Activated CD4-positive, CD25-positive, alpha-beta regulatory T cell treated with anti-CD3 and anti-CD28 coated beads, Interleukin-2, amount 50 U/mL, for 24 hours (primary cell): ENCODE data around the gene BST1.

ENCODE experiments used
- ATAC-seq, 2 donors: fragments of 150-1000 bp; cut with Tn5 transposase; one replicate each; pipeline ENCODE4 v1.10.0; 2021; ENCODE audit warnings: mild to moderate bottlenecking in 1 of 2, moderate library complexity in 1 of 2

Gene BST1

GRCh38 chr4:15677507-15677988, 25.3 kb upstream of the BST1 start:
- no peak for ATAC-seq

- ATAC-seq = no peak
These were observed 21.8 kb upstream of the BST1 start for GRCh38 chr4:15681067-15681371.

GRCh38 chr4:15681372-15682241, 21.3 kb upstream of the BST1 start, which contains the start of gene FAM200B:
TSS of gene FAM200B (plus strand) at chr4:15681827. CDS start at chr4:15686978, 5,151 bp downstream.
- peak; percentile 98 to 99 for ATAC-seq

- peak in 1 of 2 donors; percentile 7 for ATAC-seq
These were observed 20.4 kb upstream of the BST1 start for GRCh38 chr4:15682242-15683142.

GRCh38 chr4:15683143-15683495, 19.7 kb upstream of the BST1 start:
- no peak for ATAC-seq

GRCh38 chr4:15684498-15684897, 18.4 kb upstream of the BST1 start:
- ATAC-seq = no peak

- no peak for ATAC-seq
These were observed 14.8 kb upstream of the BST1 start for GRCh38 chr4:15688051-15688450.

GRCh38 chr4:15689540-15689939, 13.3 kb upstream of the BST1 start:
- no peak for ATAC-seq

- ATAC-seq = no peak
These were observed 12.7 kb upstream of the BST1 start for GRCh38 chr4:15690020-15690809.

- ATAC-seq = no peak
These were observed 11.3 kb upstream of the BST1 start for GRCh38 chr4:15691346-15692135.

- ATAC-seq = no peak
These were observed 10.3 kb upstream of the BST1 start for GRCh38 chr4:15692602-15693001.

- ATAC-seq = no peak
These were observed 8.4 kb upstream of the BST1 start for GRCh38 chr4:15694431-15694830.

GRCh38 chr4:15695240-15695699, 7.6 kb upstream of the BST1 start:
- no peak for ATAC-seq

GRCh38 chr4:15695729-15696128, 7.1 kb upstream of the BST1 start:
- ATAC-seq = no peak

- no peak for ATAC-seq
These were observed 6.0 kb upstream of the BST1 start for GRCh38 chr4:15696866-15697265.

GRCh38 chr4:15703439-15703838, 574 bp downstream of the BST1 start:
- ATAC-seq = peak in 1 of 2 donors; percentile 9

GRCh38 chr4:15704129-15704528, 1.3 kb downstream of the BST1 start:
- no peak for ATAC-seq

GRCh38 chr4:15706646-15707362, 3.9 kb downstream of the BST1 start:
- ATAC-seq = no peak

- ATAC-seq = no peak
These were observed 4.5 kb downstream of the BST1 start for GRCh38 chr4:15707363-15707715.

- no peak for ATAC-seq
These were observed 8.9 kb downstream of the BST1 start for GRCh38 chr4:15711762-15712161.

GRCh38 chr4:15712214-15712613, 9.3 kb downstream of the BST1 start:
- ATAC-seq = no peak
